ENCODE measurements around the gene CTU2.

CTU2 gene

GRCh38 chr16:88713568-88714419, 7.5 kb downstream of the CTU2 start:
- DNase-seq (ENCODE audit: low read depth in 2 of 3, low spot score in 1 of 3): no peak

GRCh38 chr16:88714420-88715302, 8.4 kb downstream of the CTU2 start:
- no peak for DNase-seq (ENCODE audit: low read depth in 2 of 3, low spot score in 1 of 3)

- DNase-seq (ENCODE audit: low read depth in 2 of 3, low spot score in 1 of 3): no peak
Measured at GRCh38 chr16:88715312-88716190, 9.2 kb downstream of the CTU2 start.

- DNase-seq (ENCODE audit: low read depth in 2 of 3, low spot score in 1 of 3): no peak
Measured at GRCh38 chr16:88716201-88716600, 9.9 kb downstream of the CTU2 start.

GRCh38 chr16:88716601-88717001, 10.3 kb downstream of the CTU2 start:
- DNase-seq (ENCODE audit: low read depth in 2 of 3, low spot score in 1 of 3): no peak

- DNase-seq (ENCODE audit: low read depth in 2 of 3, low spot score in 1 of 3): no peak
Measured at GRCh38 chr16:88718178-88718577, 11.9 kb downstream of the CTU2 start.

- DNase-seq (ENCODE audit: low read depth in 2 of 3, low spot score in 1 of 3): no peak
Measured at GRCh38 chr16:88719267-88719932, 13.1 kb downstream of the CTU2 start.

- no peak for DNase-seq (ENCODE audit: low read depth in 2 of 3, low spot score in 1 of 3)
Measured at GRCh38 chr16:88719933-88720296, 13.6 kb downstream of the CTU2 start.

GRCh38 chr16:88720396-88720970, 14.2 kb downstream of the CTU2 start:
- no peak for DNase-seq (ENCODE audit: low read depth in 2 of 3, low spot score in 1 of 3)

- no peak for DNase-seq (ENCODE audit: low read depth in 2 of 3, low spot score in 1 of 3)
Measured at GRCh38 chr16:88721236-88721635, 14.9 kb downstream of the CTU2 start.

GRCh38 chr16:88721815-88722755, 15.8 kb downstream of the CTU2 start:
- DNase-seq (ENCODE audit: low read depth in 2 of 3, low spot score in 1 of 3): no peak

- no peak for DNase-seq (ENCODE audit: low read depth in 2 of 3, low spot score in 1 of 3)
Measured at GRCh38 chr16:88722784-88723506, 16.6 kb downstream of the CTU2 start.

- DNase-seq (ENCODE audit: low read depth in 2 of 3, low spot score in 1 of 3): no peak
Measured at GRCh38 chr16:88723507-88723887, 17.2 kb downstream of the CTU2 start.

- DNase-seq (ENCODE audit: low read depth in 2 of 3, low spot score in 1 of 3): no peak
Measured at GRCh38 chr16:88723911-88724310, 17.6 kb downstream of the CTU2 start.

- DNase-seq (ENCODE audit: low read depth in 2 of 3, low spot score in 1 of 3): no peak
Measured at GRCh38 chr16:88724855-88725555, 18.7 kb downstream of the CTU2 start.

GRCh38 chr16:88725609-88726407, 19.5 kb downstream of the CTU2 start:
- DNase-seq (ENCODE audit: low read depth in 2 of 3, low spot score in 1 of 3): no peak

- DNase-seq (ENCODE audit: low read depth in 2 of 3, low spot score in 1 of 3): no peak
Measured at GRCh38 chr16:88726408-88726749, 20.1 kb downstream of the CTU2 start.
